Endothelial cell of umbilical vein (primary cell): ENCODE results near the gene FRMD5. TPM values are rescaled to one million over a fixed set of nuclear protein-coding genes. Genes with fewer than 3 reads are reported as not detected.
"Not testable (repeated sequence)": the region's sequence is repeated elsewhere in the genome, so short reads cannot be mapped to it uniquely, and the experiment has no call there.

Experiments used
- BruUV-seq: library from RNA; stranded (reverse); fragments of 400-500 nt; replicated peaks from 2 replicates; lab custom pipeline; 2021; lab: Mats Ljungman, UMichigan
- CTCF ChIA-PET: fragments of 300-600, 350-600 bp; sonication (Branson Sonifier 250); formaldehyde crosslinking; loops from one replicate; lab custom pipeline; 2021; ENCODE audit warnings: antibody characterized with exemption, inconsistent platforms; lab: Charles Lee
- POLR2A ChIA-PET: fragments of 300-600, 350-600 bp; sonication (Branson Sonifier 250); formaldehyde crosslinking; loops from one replicate; lab custom pipeline; 2021; ENCODE audit warnings: antibody characterized with exemption, inconsistent platforms; lab: Charles Lee
- DNase-seq: peaks from one replicate; pipeline ENCODE4 v3.0.0-alpha.2; 2011; ENCODE audit warnings: low read depth, low spot score
- FAIRE-seq: peaks from 2 replicates; lab custom pipeline; 2011; peaks lifted over from hg19 to GRCh38; lab: Jason Lieb, UNC
- H2AFZ ChIP-seq: 2 replicates; pipeline ENCODE4 v1.6.0; 2012; ENCODE audit warnings: low read depth, low read length, control low read depth, inconsistent platforms
- H3K27ac ChIP-seq: 2 replicates; pipeline ENCODE4 v1.5.1; 2011; ENCODE audit warnings: low read depth, mild to moderate bottlenecking, control low read depth, low read length, moderate library complexity; ENCODE audit not compliant: insufficient read depth
- H3K27me3 ChIP-seq, 2 experiments: 2 replicates each; pipeline versions ENCODE4 v1.6.0 to v1.6.1; 2011; ENCODE audit warnings: low read length in 2 of 2, mixed read lengths in 1 of 2; ENCODE audit not compliant: control insufficient read depth in 2 of 2, insufficient read depth in 2 of 2
- H3K36me3 ChIP-seq, 2 experiments: 2 replicates in 1 of 2; 3 replicates in 1 of 2; pipeline ENCODE4 v1.5.1; 2011; ENCODE audit warnings: low read length in 2 of 2, mild to moderate bottlenecking in 1 of 2, moderate library complexity in 1 of 2; ENCODE audit not compliant: control insufficient read depth in 2 of 2, insufficient read depth in 2 of 2; ENCODE audit errors: extremely low read depth in 1 of 2
- H3K4me1 ChIP-seq: 3 replicates; pipeline ENCODE4 v1.5.1; 2011; ENCODE audit warnings: mild to moderate bottlenecking, low read length; ENCODE audit not compliant: control insufficient read depth, insufficient read depth; ENCODE audit errors: extremely low read depth
- H3K4me2 ChIP-seq: 2 replicates; pipeline ENCODE4 v1.6.1; 2011; ENCODE audit warnings: low read length, control low read depth, mixed read lengths; ENCODE audit not compliant: insufficient read depth
- H3K4me3 ChIP-seq, 3 experiments: fragments of 200-600 bp in 1 of 3; sonication (generic), shearing (Covaris generic) in 1 of 3; replicated peaks in 1 of 3; 2 replicates each; pipeline ENCODE4 v1.5.1; 2011 to 2016; ENCODE audit warnings: control low read depth in 3 of 3, low read length in 3 of 3, mild to moderate bottlenecking in 2 of 3, inconsistent platforms in 1 of 3, low read depth in 1 of 3, moderate library complexity in 1 of 3; ENCODE audit not compliant: insufficient read depth in 1 of 3
- H3K79me2 ChIP-seq: 2 replicates; pipeline ENCODE4 v1.6.0; 2012; ENCODE audit warnings: low read length, inconsistent platforms; ENCODE audit not compliant: control insufficient read depth, insufficient read depth
- H3K9ac ChIP-seq: replicated peaks from 2 replicates; pipeline ENCODE3; 2011; ENCODE audit warnings: low read length, control low read depth; ENCODE audit not compliant: insufficient read depth; ENCODE audit errors: extremely low read depth
- H3K9me1 ChIP-seq: replicated peaks from 3 replicates; pipeline ENCODE4 v1.6.0; 2011; ENCODE audit warnings: mild to moderate bottlenecking, low read length; ENCODE audit not compliant: control insufficient read depth, insufficient read depth; ENCODE audit errors: extremely low read depth
- H3K9me3 ChIP-seq: replicated peaks from 2 replicates; pipeline ENCODE4 v1.5.1; 2012; ENCODE audit warnings: low read length, inconsistent platforms; ENCODE audit not compliant: control insufficient read depth, insufficient read depth
- H4K20me1 ChIP-seq: replicated peaks from 2 replicates; pipeline ENCODE3; 2011; ENCODE audit warnings: mild to moderate bottlenecking, low read length; ENCODE audit not compliant: control insufficient read depth, insufficient read depth; ENCODE audit errors: extremely low read depth
- EZH2 ChIP-seq: IDR thresholded peaks from 2 replicates; pipeline ENCODE4 v1.6.1; 2012; ENCODE audit warnings: borderline replicate concordance, low read depth, mild to moderate bottlenecking, moderate library complexity, low read length, inconsistent platforms; ENCODE audit not compliant: severe bottlenecking
- FOS ChIP-seq: IDR thresholded peaks from 2 replicates; pipeline ENCODE4 v1.6.1; 2011; ENCODE audit warnings: mild to moderate bottlenecking, low read length, moderate library complexity, borderline replicate concordance; ENCODE audit not compliant: insufficient read depth
- GATA2 ChIP-seq: IDR thresholded peaks from 2 replicates; pipeline ENCODE4 v1.7.0; 2011; ENCODE audit warnings: low read depth, mild to moderate bottlenecking, moderate library complexity, mixed read lengths, low read length; ENCODE audit not compliant: insufficient read length, insufficient read depth
- JUN ChIP-seq: IDR thresholded peaks from 2 replicates; pipeline ENCODE4 v1.6.1; 2011; ENCODE audit warnings: borderline replicate concordance, low read depth; ENCODE audit not compliant: insufficient read length, insufficient read depth
- MYC ChIP-seq: IDR thresholded peaks from one replicate; pipeline ENCODE4 v1.6.1; 2011; ENCODE audit warnings: mild to moderate bottlenecking, low read depth, low read length
- POLR2A ChIP-seq: IDR thresholded peaks from 2 replicates; pipeline ENCODE4 v1.6.1; 2012; ENCODE audit warnings: low read depth, mild to moderate bottlenecking, control low read depth, low read length
- POLR2AphosphoS5 ChIP-seq: IDR thresholded peaks from 2 replicates; pipeline ENCODE4 v1.6.1; 2012; ENCODE audit warnings: low read depth, mild to moderate bottlenecking, control low read depth, low read length, moderate library complexity; ENCODE audit not compliant: insufficient read depth
- dilution Hi-C: fragments of 300-500 bp; cut with MboI; formaldehyde crosslinking; loops from one replicate; pipeline ENCODE4 v1.15.0; 2019; ENCODE audit warnings: low sequenced_read_pairs; ENCODE audit not compliant: extremely low pct_ligation_motif_present
- intact Hi-C: fragments of 100-400 bp; cut with micrococcal nuclease; formaldehyde crosslinking; loops from one replicate; pipeline ENCODE4 v1.10.0; 2022
- polyA plus RNA-seq, 4 experiments: library from polyadenylated mRNA; depleted of rRNA in 3 of 4; stranded (reverse) in 3 of 4; unstranded in 1 of 4; fragments of >200 nt; gene quantifications; 2 replicates each; pipeline versions ENCODE4 v1.2.1 to v1.2.3, GENCODE V29; 2011 to 2012; ENCODE audit warnings: missing spikeins in 1 of 4
- total RNA-seq: library from RNA; stranded (reverse); gene quantifications from 2 replicates; pipeline ENCODE4 v1.2.3, GENCODE V29; 2021
- TF ChIP-seq, protein P1 (sequence below): IDR thresholded peaks from 2 replicates; pipeline ENCODE4 v1.6.1; 2011; ENCODE audit not compliant: insufficient read depth, insufficient read length
- TF ChIP-seq, protein P2 (sequence below), 2 donors: IDR thresholded peaks; 1 replicate in 1 of 2; 2 replicates in 1 of 2; pipeline ENCODE4 v1.5.1; 2011; ENCODE audit warnings: low read length in 2 of 2, mild to moderate bottlenecking in 2 of 2, moderate library complexity in 2 of 2, control low read depth in 1 of 2, inconsistent platforms in 1 of 2, low read depth in 1 of 2; ENCODE audit not compliant: insufficient read depth in 1 of 2; ENCODE audit errors: extremely low read depth in 1 of 2

FRMD5 gene
- total and polyA plus RNA-seq, 2 donors (not counting 3 experiments of a cell fraction or from before 2014, with no cell fraction given): 16.7 to 20.2 TPM

DNA sequence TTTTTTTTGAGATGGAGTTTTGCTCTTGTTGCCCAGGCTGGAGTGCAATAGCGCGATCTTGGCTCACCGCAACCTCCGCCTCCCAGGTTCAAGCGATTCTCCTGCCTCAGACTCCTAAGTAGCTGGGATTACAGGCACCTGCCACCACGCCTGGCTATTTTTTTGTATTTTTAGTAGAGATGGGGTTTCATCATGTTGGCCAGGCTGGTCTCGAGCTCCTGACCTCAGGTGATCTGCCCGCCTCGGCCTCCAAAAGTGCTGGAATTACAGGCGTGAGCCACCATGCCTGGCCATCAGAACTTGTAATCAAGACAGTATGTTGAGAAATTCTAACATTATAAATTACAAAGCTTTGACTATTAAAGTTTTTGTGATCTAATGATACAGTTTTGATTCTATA, 328.4 kb downstream of the FRMD5 start:
- H3K27ac ChIP-seq, H3K4me1 ChIP-seq, H3K36me3 ChIP-seq, dilution Hi-C loops, CTCF ChIA-PET, BruUV-seq, H3K9me1 ChIP-seq, DNase-seq, intact Hi-C loops, H4K20me1 ChIP-seq, FAIRE-seq, H3K9me3 ChIP-seq, H2AFZ ChIP-seq, H3K4me3 ChIP-seq, H3K27me3 ChIP-seq, H3K9ac ChIP-seq, H3K4me2 ChIP-seq, H3K79me2 ChIP-seq: not testable (repeated sequence)
- POLR2A ChIA-PET: interaction anchor here (0.7 kb wide), 1 partner anchor 45 kb away, joined by 4 read pairs; no protein-coding TSS in a partner anchor

DNA sequence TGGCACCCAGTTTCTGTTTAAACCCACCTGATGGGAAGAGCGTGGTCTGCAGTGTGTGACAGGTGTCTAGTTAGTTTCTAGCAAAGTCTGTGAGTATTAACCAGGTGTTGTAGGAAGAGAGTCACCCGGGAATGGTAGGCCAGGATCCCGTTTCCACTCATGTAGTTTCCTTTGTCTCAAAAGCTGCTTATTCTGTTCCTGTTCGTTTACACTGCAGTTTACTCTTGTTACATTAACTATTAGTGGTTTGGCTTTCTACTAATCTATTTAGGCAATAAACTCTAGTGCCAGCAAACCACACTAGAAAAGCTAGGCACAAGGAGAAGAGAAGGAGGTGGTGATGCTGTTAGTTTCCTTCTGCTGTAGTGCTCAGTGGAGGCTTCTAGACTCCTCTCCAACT, 335.5 kb downstream of the FRMD5 start:
- TF ChIP-seq FOS: no peak
- TF ChIP-seq POLR2AphosphoS5: no peak
- TF ChIP-seq, protein P1, sequence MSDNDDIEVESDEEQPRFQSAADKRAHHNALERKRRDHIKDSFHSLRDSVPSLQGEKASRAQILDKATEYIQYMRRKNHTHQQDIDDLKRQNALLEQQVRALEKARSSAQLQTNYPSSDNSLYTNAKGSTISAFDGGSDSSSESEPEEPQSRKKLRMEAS: no peak
- TF ChIP-seq MYC: no peak
- TF ChIP-seq JUN: no peak
- no peak for TF ChIP-seq EZH2
- TF ChIP-seq POLR2A: no peak
- TF ChIP-seq, protein P2, sequence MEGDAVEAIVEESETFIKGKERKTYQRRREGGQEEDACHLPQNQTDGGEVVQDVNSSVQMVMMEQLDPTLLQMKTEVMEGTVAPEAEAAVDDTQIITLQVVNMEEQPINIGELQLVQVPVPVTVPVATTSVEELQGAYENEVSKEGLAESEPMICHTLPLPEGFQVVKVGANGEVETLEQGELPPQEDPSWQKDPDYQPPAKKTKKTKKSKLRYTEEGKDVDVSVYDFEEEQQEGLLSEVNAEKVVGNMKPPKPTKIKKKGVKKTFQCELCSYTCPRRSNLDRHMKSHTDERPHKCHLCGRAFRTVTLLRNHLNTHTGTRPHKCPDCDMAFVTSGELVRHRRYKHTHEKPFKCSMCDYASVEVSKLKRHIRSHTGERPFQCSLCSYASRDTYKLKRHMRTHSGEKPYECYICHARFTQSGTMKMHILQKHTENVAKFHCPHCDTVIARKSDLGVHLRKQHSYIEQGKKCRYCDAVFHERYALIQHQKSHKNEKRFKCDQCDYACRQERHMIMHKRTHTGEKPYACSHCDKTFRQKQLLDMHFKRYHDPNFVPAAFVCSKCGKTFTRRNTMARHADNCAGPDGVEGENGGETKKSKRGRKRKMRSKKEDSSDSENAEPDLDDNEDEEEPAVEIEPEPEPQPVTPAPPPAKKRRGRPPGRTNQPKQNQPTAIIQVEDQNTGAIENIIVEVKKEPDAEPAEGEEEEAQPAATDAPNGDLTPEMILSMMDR (IDR thresholded peaks at IDR 0.05; ENCODE audit: extremely low read depth in 1 of 2, insufficient read depth in 1 of 2, low read depth in 1 of 2, low read length in 2 of 2): no peak
- TF ChIP-seq GATA2: no peak
- ChIA-PET POLR2A (no interaction called here), CTCF (interaction anchor here (2.0 kb wide), 1 partner anchor 9 kb away, joined by 5 read pairs; no protein-coding TSS in a partner anchor)
- Histone ChIP-seq H3K9me1 (no peaks in the 10 kb centered on the region), H4K20me1 (no peaks in the 10 kb centered on the region), H3K27me3 (no peaks in the 10 kb centered on the region), H3K27ac (no peak overlapping the region), H3K9me3 (no peaks in the 10 kb centered on the region), H3K4me1 (no peaks in the 10 kb centered on the region), H3K79me2 (no peaks in the 10 kb centered on the region), H3K9ac (no peak overlapping the region), H3K4me2 (no peak overlapping the region), H3K36me3 (no peaks in the 10 kb centered on the region), H3K4me3 (no peak overlapping the region), H2AFZ (no peak overlapping the region)
- BruUV-seq: no TSS peak
- dilution Hi-C loops (no loop called here), intact Hi-C loops (no loop called here)
- no peak for FAIRE-seq
- DNase-seq: no peak
